Inflammatory macrophage (primary cell): Measurements from ENCODE around the gene ATIC.
A peak's percentile ranks its signal among the peaks of the same experiment; 100 is the strongest.
"Not testable (repeated sequence)": the region's sequence is repeated elsewhere in the genome, so short reads cannot be mapped to it uniquely, and the experiment has no call there.

Experiments
- DNase-seq, 2 donors: peaks; one replicate each; pipeline ENCODE4 v3.0.0-alpha.2; 2020 to 2022

ATIC gene

DNA sequence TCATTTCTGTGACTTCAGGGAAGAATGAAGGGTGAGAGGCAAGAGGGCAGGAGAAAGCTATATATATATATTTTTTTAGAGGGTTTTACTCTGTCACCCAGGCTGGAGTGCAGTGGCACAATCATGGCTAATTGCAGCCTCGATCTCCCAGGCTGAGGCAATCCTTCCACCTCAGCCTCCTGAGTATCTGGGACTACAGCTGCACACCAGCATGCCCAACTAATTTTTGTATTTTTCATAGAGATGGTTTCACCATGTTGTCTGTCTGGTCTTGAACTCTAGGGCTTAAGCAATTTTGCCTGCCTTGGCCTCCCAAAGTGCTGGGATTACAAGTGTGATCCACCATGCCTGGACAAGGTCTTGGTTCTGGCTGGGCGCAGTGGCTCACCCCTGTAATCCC, 3.4 kb downstream of the ATIC start:
- no peak for DNase-seq

DNA sequence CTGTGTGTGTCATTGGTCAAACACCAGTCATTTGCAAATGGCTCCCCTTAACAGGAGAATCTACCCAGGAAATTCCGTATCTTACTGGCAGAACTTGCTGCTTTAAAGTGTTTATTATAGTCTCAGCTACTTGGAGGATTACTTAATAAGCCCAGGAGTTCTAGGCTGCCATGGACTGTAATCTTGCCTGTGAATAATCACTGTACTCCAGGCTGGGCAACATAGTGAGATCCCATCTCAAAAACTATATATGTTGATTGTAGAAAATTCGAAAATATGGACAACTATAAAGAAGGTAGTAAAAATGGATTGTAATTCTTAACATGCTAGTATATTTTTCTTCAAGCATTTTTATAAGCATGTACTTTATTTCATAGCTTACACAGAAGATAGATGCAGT, 4.5 kb downstream of the ATIC start:
- DNase-seq = no peak

GRCh38 chr2:215319500-215319899, 7.6 kb downstream of the ATIC start:
- no peak for DNase-seq

- DNase-seq = no peak
Measured at GRCh38 chr2:215320102-215320501, 8.2 kb downstream of the ATIC start.

- no peak for DNase-seq
Measured at GRCh38 chr2:215320679-215321078, 8.8 kb downstream of the ATIC start.

GRCh38 chr2:215324811-215325210, 13.0 kb downstream of the ATIC start:
- DNase-seq = no peak

- DNase-seq = no peak
Measured at GRCh38 chr2:215328066-215328465, 16.2 kb downstream of the ATIC start.

GRCh38 chr2:215332872-215333595, 21.2 kb downstream of the ATIC start:
- DNase-seq = no peak

DNA sequence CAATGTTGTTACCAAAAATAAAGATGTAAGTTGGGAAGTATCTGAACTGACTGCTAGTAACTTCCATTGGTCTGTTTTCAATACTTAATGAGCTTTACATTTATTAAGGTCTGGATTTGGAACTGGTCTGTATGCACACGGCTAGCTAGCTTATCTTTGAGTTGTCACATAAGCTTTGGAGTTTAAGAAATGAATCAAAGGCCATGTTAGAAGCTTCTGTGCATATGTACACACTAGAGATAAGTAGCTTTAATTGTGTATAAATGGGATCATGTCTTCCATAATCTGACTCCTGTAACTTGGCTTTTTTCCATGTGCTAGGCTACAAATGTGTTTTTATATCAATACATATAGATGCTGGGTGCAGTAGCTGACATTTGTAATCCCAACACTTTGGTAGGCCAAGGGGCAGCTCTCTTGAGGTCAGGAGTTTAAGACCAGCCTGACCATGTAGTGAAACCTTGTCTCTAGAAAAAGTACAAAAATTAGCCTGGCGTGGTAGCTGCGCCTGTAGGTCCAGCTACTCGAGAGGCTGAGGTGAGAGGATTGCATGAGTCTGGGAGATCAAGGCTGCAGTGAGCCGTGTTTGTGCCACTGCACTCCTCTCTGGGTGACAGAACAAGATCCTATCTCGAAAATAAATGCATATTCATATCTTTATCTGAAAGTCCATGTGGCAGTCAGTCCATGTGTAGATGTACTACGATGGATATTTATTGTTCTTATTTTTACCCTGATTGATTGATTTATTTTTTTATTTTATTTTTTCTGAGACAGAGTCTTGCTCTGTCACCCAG, 27.2 kb downstream of the ATIC start:
- DNase-seq = no peak

- peak in 1 of 2 donors; percentile 54 for DNase-seq
Measured at GRCh38 chr2:215347878-215348277, 36.0 kb downstream of the ATIC start.

DNA sequence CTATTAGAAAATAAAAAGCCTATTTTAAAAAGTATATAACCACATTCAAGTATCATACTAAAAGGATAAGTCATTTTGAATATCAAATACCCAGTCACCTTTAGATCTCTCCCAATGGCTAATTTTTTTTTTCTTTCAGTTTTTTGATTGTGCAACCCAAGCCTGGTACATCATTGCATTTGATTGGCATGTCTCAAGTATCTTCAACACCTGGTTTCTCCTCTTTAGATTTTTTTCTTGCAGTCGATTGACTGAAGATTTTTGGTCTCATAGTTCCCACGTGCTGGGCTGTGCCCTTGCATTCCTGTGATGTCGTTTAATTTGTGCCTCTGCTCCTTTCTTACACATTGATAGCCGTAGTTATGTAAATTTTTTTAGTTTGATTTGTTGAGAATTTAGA, 40.7 kb downstream of the ATIC start:
- DNase-seq = no peak

DNA sequence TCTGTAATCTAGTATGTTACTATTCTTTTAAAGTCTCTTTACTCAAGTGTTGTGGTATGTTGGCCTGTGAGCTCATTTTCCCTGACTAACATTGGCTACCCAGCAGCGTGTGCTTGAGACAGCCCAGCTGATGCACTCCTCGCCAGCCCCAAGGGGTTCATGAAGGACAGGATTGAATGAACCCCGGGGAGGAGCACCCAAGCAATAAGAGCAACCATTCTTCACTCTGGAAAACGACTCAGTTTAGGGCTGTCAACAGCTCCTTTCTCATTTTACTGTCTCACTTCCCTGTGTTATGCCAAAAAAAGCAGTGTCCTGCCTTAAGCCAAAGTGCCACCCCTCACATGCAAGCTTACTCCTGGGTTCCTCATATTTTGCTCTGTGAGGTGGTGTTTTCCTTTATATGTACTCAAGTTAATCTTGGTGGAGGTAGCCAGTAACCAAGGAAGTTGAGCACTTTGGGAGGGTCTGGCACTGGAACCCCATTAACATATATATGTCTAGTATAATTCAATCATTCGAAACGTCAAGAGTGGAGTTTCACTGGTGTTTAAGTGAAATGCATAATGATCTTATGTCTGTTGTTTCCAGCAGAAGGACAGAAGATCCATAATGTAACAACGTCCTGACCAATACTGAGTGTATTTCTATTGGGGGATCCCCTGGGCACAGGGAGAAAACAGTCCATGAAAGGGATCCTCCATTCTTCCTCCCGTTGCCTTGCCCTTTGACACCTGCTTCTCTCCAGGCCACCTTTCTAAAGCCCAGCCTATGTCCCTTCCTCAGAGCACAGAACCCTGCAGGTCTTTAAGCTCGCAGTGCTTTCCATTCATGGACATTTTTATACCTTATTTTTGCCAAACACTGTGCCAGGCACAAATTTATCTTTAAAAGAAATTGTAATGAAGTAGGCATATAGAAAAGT, 43.2 kb downstream of the ATIC start:
- DNase-seq = no peak

DNA sequence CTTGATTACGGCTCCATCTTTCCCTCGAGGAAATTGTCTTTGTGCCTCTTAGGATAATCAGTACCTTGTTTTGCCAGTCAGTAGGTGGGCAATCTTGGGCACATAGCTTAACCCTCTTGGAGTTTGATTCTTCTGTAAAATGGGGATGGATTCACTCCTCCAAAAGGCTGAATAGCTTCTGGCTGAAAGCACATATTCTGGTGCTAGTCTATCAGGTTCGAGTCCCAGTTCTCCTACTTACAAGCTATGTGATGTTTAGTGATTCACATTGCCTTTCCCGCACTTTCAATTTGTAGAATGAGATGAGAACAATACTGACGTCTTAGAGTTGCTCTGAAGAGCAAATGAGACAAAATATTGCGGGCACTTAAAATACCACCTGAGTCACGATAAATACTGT, 43.9 kb downstream of the ATIC start:
- DNase-seq = no peak

GRCh38 chr2:215356334-215356947, 44.6 kb downstream of the ATIC start:
- no peak for DNase-seq

DNA sequence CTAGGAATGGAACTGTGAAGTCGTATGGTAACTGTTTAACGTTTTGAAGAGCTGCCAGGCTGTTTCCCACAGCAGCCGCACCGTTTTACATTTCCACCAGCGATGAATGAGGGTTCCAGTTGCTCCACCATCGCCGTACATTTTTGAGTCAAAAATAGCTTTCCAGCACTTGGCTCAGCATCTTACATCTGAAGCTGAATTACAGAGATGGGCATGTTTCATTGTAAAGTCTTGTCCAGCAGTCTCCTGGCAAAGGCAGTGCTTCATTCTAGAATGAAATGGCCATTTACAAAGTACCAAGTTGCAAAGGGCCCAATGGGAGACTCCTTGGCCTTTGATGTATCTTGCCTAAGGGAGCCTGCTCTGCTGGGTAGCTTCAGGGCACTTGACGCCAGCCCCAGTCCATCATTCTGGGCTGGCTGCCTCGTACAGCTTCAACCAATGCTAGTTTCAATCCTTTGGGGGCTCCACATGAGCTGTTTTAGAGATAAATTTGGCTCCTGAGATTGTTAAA, 45.1 kb downstream of the ATIC start:
- no peak for DNase-seq

GRCh38 chr2:215357660-215358059, 45.8 kb downstream of the ATIC start:
- DNase-seq = no peak

GRCh38 chr2:215358312-215358845, 46.5 kb downstream of the ATIC start:
- DNase-seq = no peak

- no peak for DNase-seq
Measured at GRCh38 chr2:215358891-215359575, 47.2 kb downstream of the ATIC start.

- DNase-seq = no peak
Measured at GRCh38 chr2:215359576-215359922, 47.7 kb downstream of the ATIC start.

GRCh38 chr2:215360059-215360458, 48.2 kb downstream of the ATIC start:
- not testable (repeated sequence) for DNase-seq

- DNase-seq = no peak
Measured at GRCh38 chr2:215360596-215360995, 48.7 kb downstream of the ATIC start.
